SW480 (cell line): ENCODE data around the gene XYLT1.

Experiments
- DNase-seq: peaks from one replicate; pipeline ENCODE4 v3.0.0-alpha.2; 2016; ENCODE audit warnings: low spot score

XYLT1 gene

GRCh38 chr16:17374668-17375255, 96.0 kb downstream of the XYLT1 start:
- no peak for DNase-seq

- no peak for DNase-seq
Measured at GRCh38 chr16:17373533-17373932, 97.2 kb downstream of the XYLT1 start.

- DNase-seq = no peak
Measured at GRCh38 chr16:17372386-17372785, 98.4 kb downstream of the XYLT1 start.

GRCh38 chr16:17371299-17371698, 99.5 kb downstream of the XYLT1 start:
- DNase-seq = no peak

- no peak for DNase-seq
Measured at GRCh38 chr16:17370731-17371285, 100.0 kb downstream of the XYLT1 start.

GRCh38 chr16:17370223-17370707, 100.5 kb downstream of the XYLT1 start:
- DNase-seq = no peak

GRCh38 chr16:17369421-17370222, 101.1 kb downstream of the XYLT1 start:
- DNase-seq = no peak

- no peak for DNase-seq
Measured at GRCh38 chr16:17368951-17369350, 101.8 kb downstream of the XYLT1 start.

- DNase-seq = no peak
Measured at GRCh38 chr16:17368446-17368845, 102.3 kb downstream of the XYLT1 start.

GRCh38 chr16:17367923-17368322, 102.8 kb downstream of the XYLT1 start:
- DNase-seq = no peak

- no peak for DNase-seq
Measured at GRCh38 chr16:17367036-17367435, 103.7 kb downstream of the XYLT1 start.

GRCh38 chr16:17366299-17366961, 104.3 kb downstream of the XYLT1 start:
- no peak for DNase-seq

GRCh38 chr16:17365591-17366298, 105.0 kb downstream of the XYLT1 start:
- no peak for DNase-seq

GRCh38 chr16:17365211-17365541, 105.6 kb downstream of the XYLT1 start:
- no peak for DNase-seq

GRCh38 chr16:17364319-17365210, 106.2 kb downstream of the XYLT1 start:
- no peak for DNase-seq

GRCh38 chr16:17362946-17363345, 107.8 kb downstream of the XYLT1 start:
- no peak for DNase-seq

GRCh38 chr16:17362183-17362582, 108.6 kb downstream of the XYLT1 start:
- no peak for DNase-seq

- no peak for DNase-seq
Measured at GRCh38 chr16:17360693-17361122, 110.1 kb downstream of the XYLT1 start.

- DNase-seq = peak; percentile 63
Measured at GRCh38 chr16:17359788-17360390, 110.9 kb downstream of the XYLT1 start.

GRCh38 chr16:17358846-17359245, 111.9 kb downstream of the XYLT1 start:
- no peak for DNase-seq

- no peak for DNase-seq
Measured at GRCh38 chr16:17358355-17358754, 112.4 kb downstream of the XYLT1 start.
